SK-N-MC (cell line): ENCODE data around the gene SATB2.

ENCODE experiments used
- EZH2 ChIP-seq: fragments of 200-600 bp; sonication (generic); IDR thresholded peaks from one replicate; pipeline ENCODE4 v1.6.1; 2017; ENCODE audit warnings: antibody characterized with exemption
- FOXP2 ChIP-seq: optimal IDR thresholded peaks from 2 replicates; pipeline ENCODE3; 2011; ENCODE audit warnings: mild to moderate bottlenecking, moderate library complexity; ENCODE audit not compliant: insufficient read depth; ENCODE audit errors: extremely low read length, control extremely low read depth
- POLR2AphosphoS5 ChIP-seq: IDR thresholded peaks from 2 replicates; pipeline ENCODE4 v1.6.1; 2012; ENCODE audit warnings: mild to moderate bottlenecking, low read depth, low read length, borderline replicate concordance

DNA sequence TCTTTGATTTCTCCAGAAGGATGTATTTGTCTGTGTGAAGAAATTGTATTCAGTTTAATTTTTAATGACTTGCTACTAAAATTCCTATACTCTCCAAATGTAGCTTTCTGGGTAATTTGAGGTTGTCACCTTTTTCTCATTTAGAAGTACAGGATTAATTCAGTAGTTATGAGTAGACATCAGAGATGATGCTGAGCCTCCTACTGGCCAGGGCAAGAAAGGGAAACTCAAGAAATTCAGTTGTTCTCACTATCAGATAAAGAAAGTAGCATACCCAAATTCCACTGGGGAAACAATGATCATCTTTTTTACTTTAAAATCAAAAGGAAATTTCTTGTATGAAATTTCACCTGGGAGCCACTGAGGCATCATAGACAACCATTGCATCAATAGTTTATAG, 199.4 kb downstream of the SATB2 start:
- no peak for TF ChIP-seq EZH2
- no peak for TF ChIP-seq POLR2AphosphoS5
- no peak for TF ChIP-seq FOXP2
